Sigmoid colon (tissue), 7 donors: ENCODE data around the gene MSL2. TPM values are rescaled to one million over a fixed set of nuclear protein-coding genes. Genes with fewer than 3 reads are reported as not detected.
"Not testable (repeated sequence)": the region's sequence is repeated elsewhere in the genome, so short reads cannot be mapped to it uniquely, and the experiment has no call there.

Experiments used
- DNase-seq: peaks from one replicate; pipeline ENCODE4 v3.0.0-alpha.2; 2019
- H3K27ac ChIP-seq, 4 donors: fragments of 200-600 bp; sonication (generic); one replicate each; pipeline ENCODE4 v1.5.1; 2016 to 2019; ENCODE audit warnings: mild to moderate bottlenecking in 1 of 4
- H3K27me3 ChIP-seq, 3 donors: fragments of 200-600 bp; sonication (generic); one replicate each; pipeline ENCODE4 v1.5.1; 2019; ENCODE audit warnings: mild to moderate bottlenecking in 1 of 3
- H3K36me3 ChIP-seq, 4 donors: fragments of 200-600 bp; sonication (generic); one replicate each; pipeline ENCODE4 v1.5.1; 2016 to 2019
- H3K4me1 ChIP-seq, 4 donors: fragments of 200-600 bp; sonication (generic); one replicate each; pipeline ENCODE4 v1.5.1; 2017 to 2019
- H3K4me3 ChIP-seq, 4 donors: fragments of 200-600 bp; sonication (generic); one replicate each; pipeline ENCODE4 v1.5.1; 2017 to 2019; ENCODE audit warnings: mild to moderate bottlenecking in 2 of 4, moderate library complexity in 1 of 4
- H3K9me3 ChIP-seq, 4 donors: fragments of 200-600 bp in 3 of 4; sonication (generic) in 3 of 4; one replicate each; pipeline versions ENCODE4 v1.5.1 to v1.6.1; 2013 to 2019
- EP300 ChIP-seq, 4 donors: sonication (generic); formaldehyde crosslinking; IDR thresholded peaks; one replicate each; pipeline ENCODE4 v1.6.1; 2017; ENCODE audit warnings: antibody characterized with exemption in 4 of 4
- POLR2A ChIP-seq, 2 donors: fragments of 450-650 bp; IDR thresholded peaks; one replicate each; pipeline ENCODE4 v1.6.1; 2016; ENCODE audit warnings: antibody characterized with exemption in 2 of 2, mild to moderate bottlenecking in 2 of 2, moderate library complexity in 2 of 2
- POLR2AphosphoS5 ChIP-seq, 4 donors: sonication (generic); formaldehyde crosslinking; IDR thresholded peaks; one replicate each; pipeline ENCODE4 v1.6.1; 2017; ENCODE audit warnings: antibody characterized with exemption in 4 of 4
- whole genome bisulfite sequencing, 2 donors: extraction: QIAGEN DNeasy Blood & Tissue Kit; methylation state at CpG; one replicate each; pipeline ENCODE4 v1.1.7; 2013; 5-methylcytosine and 5-hydroxymethylcytosine counted together
- intact Hi-C: fragments of 100-400 bp; cut with DNase I; formaldehyde crosslinking; loops from one replicate; pipeline ENCODE4 v1.15.1; 2023
- polyA plus RNA-seq, 3 donors: library from polyadenylated mRNA; stranded (reverse); fragments of 200-250 nt; gene quantifications; one replicate each; pipeline ENCODE4 v1.2.3, GENCODE V29; 2013
- total RNA-seq, 4 donors: library from RNA; depleted of rRNA; stranded (reverse); fragments of >200 nt; gene quantifications; one replicate each; pipeline ENCODE4 v1.1.0, GENCODE V29; 2016
- TF ChIP-seq, protein P1 (sequence below), 4 experiments: fragments of 450-650 bp in 3 of 4; fragments of 200-600 bp in 1 of 4; IDR thresholded peaks; one replicate each; pipeline ENCODE4 v1.5.1; 2016 to 2019; ENCODE audit warnings: antibody characterized with exemption in 4 of 4, mild to moderate bottlenecking in 3 of 4, moderate library complexity in 2 of 4
- donor health status: healthy with polysubstance abuse.
- donor health status: Bipolar disorder and iron deficiency.
- donor health status: healthy.

MSL2 gene
- total and polyA plus RNA-seq, 7 donors: 3.2 to 23.9 (median 18.7) TPM

GRCh38 chr3:136171097-136171542 lies 25.0 kb downstream of the MSL2 start:
- Histone ChIP-seq H3K4me3 (no peak overlapping the region), H3K36me3 (no peaks in the 10 kb centered on the region), H3K27me3 (no peaks in the 10 kb centered on the region), H3K9me3 (no peaks in the 10 kb centered on the region), H3K27ac (peak overlapping the region in 2 of 4 donors; percentile 20 to 27), H3K4me1 (peaks cover 0 to 70% (median 51%) of the 10 kb centered on the region in 4 donors)
- no peak for TF ChIP-seq EP300 (IDR thresholded peaks at IDR 0.05)
- TF ChIP-seq POLR2AphosphoS5 (IDR thresholded peaks at IDR 0.05): no peak
- TF ChIP-seq POLR2A (IDR thresholded peaks at IDR 0.05): no peak
- TF ChIP-seq, protein P1, sequence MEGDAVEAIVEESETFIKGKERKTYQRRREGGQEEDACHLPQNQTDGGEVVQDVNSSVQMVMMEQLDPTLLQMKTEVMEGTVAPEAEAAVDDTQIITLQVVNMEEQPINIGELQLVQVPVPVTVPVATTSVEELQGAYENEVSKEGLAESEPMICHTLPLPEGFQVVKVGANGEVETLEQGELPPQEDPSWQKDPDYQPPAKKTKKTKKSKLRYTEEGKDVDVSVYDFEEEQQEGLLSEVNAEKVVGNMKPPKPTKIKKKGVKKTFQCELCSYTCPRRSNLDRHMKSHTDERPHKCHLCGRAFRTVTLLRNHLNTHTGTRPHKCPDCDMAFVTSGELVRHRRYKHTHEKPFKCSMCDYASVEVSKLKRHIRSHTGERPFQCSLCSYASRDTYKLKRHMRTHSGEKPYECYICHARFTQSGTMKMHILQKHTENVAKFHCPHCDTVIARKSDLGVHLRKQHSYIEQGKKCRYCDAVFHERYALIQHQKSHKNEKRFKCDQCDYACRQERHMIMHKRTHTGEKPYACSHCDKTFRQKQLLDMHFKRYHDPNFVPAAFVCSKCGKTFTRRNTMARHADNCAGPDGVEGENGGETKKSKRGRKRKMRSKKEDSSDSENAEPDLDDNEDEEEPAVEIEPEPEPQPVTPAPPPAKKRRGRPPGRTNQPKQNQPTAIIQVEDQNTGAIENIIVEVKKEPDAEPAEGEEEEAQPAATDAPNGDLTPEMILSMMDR (IDR thresholded peaks at IDR 0.05): no peak
- DNase-seq: no peak
- intact Hi-C loops: no loop called here
- WGBS, 2 donors: 58 to 64% methylated on average over 1 of the region's 1 CpG

- 95 to 96% methylated on average over 4 of the region's 4 CpGs for WGBS, 2 donors
- H3K27ac ChIP-seq, intact Hi-C loops, H3K36me3 ChIP-seq, DNase-seq, H3K27me3 ChIP-seq, H3K9me3 ChIP-seq, H3K4me3 ChIP-seq: not testable (repeated sequence)
- peaks cover 0 to 71% (median 50%) of the 10 kb centered on the region in 4 donors for H3K4me1 ChIP-seq
These were observed 27.9 kb downstream of the MSL2 start for GRCh38 chr3:136168236-136168635.

DNA sequence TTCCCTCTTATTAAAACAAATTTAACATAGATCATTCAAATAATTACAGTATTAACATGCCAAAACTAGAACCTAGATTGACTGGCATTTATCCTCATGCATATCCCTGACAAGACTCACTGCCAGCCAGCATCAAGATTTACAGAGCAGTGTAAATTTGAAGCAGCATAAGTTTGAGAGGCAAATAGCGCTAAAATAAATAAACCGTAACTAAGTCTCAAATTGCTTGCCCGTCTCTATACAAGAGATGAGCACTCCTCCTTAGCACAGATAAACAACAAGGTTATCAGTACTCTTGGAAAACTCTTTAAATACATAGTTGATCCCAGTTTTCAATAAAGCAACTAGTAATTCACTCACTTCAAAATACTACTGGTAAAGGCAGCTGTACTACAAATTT lies 29.6 kb downstream of the MSL2 start:
- Histone ChIP-seq H3K36me3 (no peaks in the 10 kb centered on the region), H3K4me1 (peaks cover 0 to 64% (median 45%) of the 10 kb centered on the region in 4 donors), H3K4me3 (no peak overlapping the region), H3K27ac (no peak overlapping the region), H3K9me3 (no peaks in the 10 kb centered on the region), H3K27me3 (no peaks in the 10 kb centered on the region)
- TF ChIP-seq POLR2AphosphoS5 (IDR thresholded peaks at IDR 0.05): no peak
- no peak for TF ChIP-seq EP300 (IDR thresholded peaks at IDR 0.05)
- TF ChIP-seq, protein P1 (IDR thresholded peaks at IDR 0.05): no peak
- TF ChIP-seq POLR2A (IDR thresholded peaks at IDR 0.05): no peak
- no peak for DNase-seq
- WGBS, 2 donors: 61 to 67% methylated on average over 3 of the region's 3 CpGs
- intact Hi-C loops: no loop called here

DNA sequence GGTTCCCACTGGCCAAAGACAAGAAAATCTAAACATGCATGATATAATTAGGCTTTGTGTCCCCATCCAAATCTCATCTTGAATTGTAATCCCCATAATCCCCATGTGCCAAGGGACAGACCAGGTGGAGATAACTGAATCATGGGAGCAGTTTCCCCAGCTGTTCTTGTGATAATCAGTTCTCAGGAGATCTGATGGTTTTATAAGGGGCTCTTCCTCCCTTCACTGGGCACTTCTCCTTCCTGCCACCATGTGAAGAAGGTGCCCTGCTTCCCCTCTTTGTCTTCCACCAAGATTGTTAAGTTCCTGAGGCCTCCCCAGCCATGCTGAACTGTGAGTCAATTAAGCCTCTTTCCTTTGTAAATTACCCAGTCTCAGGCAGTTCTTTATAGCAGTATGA lies 32.5 kb downstream of the MSL2 start:
- H3K27ac ChIP-seq, H3K9me3 ChIP-seq, DNase-seq, H3K36me3 ChIP-seq, H3K4me3 ChIP-seq, intact Hi-C loops, H3K27me3 ChIP-seq: not testable (repeated sequence)
- peaks cover 0 to 56% (median 41%) of the 10 kb centered on the region in 4 donors for H3K4me1 ChIP-seq

DNA sequence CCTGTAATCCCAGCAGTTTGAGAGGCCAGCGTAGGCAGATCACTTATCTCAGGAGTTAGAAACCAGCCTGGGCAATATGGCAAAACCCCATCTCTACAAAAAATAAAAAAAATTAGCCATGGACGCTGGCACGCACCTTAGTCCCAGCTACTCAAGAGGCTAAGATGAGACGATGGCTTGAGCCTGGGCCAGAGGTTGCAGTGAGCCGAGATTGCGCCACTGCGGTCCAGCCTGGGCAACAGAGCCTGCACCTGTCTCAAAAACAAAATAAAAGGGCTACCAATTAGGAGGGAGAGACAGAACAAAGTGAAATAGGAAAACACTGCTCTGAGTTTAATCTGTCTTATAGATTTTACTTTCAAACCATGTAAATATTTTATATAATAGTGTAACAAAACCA lies 33.8 kb downstream of the MSL2 start:
- H3K9me3 ChIP-seq: no peaks in the 10 kb centered on the region
- TF ChIP-seq EP300 (IDR thresholded peaks at IDR 0.05) (no peak), POLR2AphosphoS5 (IDR thresholded peaks at IDR 0.05) (no peak), POLR2A (IDR thresholded peaks at IDR 0.05) (no peak)
- TF ChIP-seq, protein P1 (IDR thresholded peaks at IDR 0.05): no peak
- no peaks in the 10 kb centered on the region for H3K27me3 ChIP-seq
- no peaks in the 10 kb centered on the region for H3K36me3 ChIP-seq
- no peak overlapping the region for H3K4me3 ChIP-seq
- intact Hi-C loops: no loop called here
- no peak for DNase-seq
- WGBS, 2 donors: 95 to 97% methylated on average over 7 of the region's 7 CpGs
- H3K27ac ChIP-seq: no peak overlapping the region
- peaks cover 0 to 55% (median 42%) of the 10 kb centered on the region in 4 donors for H3K4me1 ChIP-seq

DNA sequence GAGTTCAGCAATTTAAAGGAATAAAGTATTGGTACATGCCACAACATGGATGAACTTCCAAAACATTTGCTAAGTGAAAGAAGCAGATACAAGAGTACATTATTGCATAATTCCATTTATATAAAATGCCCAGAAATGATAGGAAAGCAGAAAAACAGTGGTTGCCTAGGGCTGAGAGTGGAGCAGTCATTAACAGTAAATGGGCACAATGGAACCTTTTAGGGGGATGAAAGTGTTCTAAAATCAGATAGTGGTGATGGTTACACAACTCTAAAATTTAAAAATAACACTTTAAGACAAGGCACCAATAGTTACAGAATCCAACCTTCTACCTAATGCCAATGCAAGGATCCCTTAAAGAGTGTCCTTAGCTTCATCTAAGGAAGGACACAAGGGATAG lies 34.6 kb downstream of the MSL2 start:
- TF ChIP-seq EP300 (IDR thresholded peaks at IDR 0.05) (no peak), POLR2A (IDR thresholded peaks at IDR 0.05) (no peak)
- Histone ChIP-seq H3K27ac (no peak overlapping the region), H3K27me3 (no peaks in the 10 kb centered on the region), H3K36me3 (no peaks in the 10 kb centered on the region), H3K4me1 (peaks cover 0 to 47% (median 34%) of the 10 kb centered on the region in 4 donors), H3K9me3 (no peaks in the 10 kb centered on the region), H3K4me3 (no peak overlapping the region)
- no peak for DNase-seq
- intact Hi-C loops: no loop called here
